GM13976 (cell line): ENCODE results near the gene CRYGN.

Experiments
- DNase-seq: peaks from one replicate; pipeline ENCODE4 v3.0.0; 2012; ENCODE audit warnings: low spot score
- in situ Hi-C: fragments of 300-500 bp; cut with MboI; formaldehyde crosslinking; loops from one replicate; pipeline ENCODE4 v1.12.0; 2022; ENCODE audit warnings: low sequenced_read_pairs, mixed read lengths, inconsistent platforms; ENCODE audit not compliant: unreplicated experiment
- TF ChIP-seq, protein P1 (sequence below): IDR thresholded peaks from 2 replicates; pipeline ENCODE4 v1.5.1; 2012; ENCODE audit warnings: borderline replicate concordance, mild to moderate bottlenecking; ENCODE audit not compliant: insufficient read depth; ENCODE audit errors: extremely low read depth, missing control alignments, control extremely low read depth

The CRYGN gene

DNA sequence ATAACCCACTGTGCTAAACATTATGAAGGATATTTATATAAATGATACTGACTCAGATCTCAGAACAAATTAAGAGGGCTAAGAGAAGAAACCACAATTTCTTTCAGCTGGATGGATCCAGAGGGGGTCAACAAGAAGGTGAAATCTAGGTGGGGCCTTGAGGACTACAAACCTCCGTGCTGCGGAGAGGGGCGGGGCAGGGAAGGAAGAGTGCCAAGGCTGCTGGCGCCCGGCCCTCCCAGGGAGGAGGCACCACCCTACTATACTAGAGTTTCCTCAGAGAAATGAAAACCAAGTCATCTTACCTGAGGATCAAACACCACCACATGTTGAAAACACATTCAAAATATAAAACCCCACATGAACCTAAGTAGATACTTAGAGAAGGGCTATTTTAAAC is 29.3 kb upstream of the CRYGN start:
- TF ChIP-seq, protein P1, sequence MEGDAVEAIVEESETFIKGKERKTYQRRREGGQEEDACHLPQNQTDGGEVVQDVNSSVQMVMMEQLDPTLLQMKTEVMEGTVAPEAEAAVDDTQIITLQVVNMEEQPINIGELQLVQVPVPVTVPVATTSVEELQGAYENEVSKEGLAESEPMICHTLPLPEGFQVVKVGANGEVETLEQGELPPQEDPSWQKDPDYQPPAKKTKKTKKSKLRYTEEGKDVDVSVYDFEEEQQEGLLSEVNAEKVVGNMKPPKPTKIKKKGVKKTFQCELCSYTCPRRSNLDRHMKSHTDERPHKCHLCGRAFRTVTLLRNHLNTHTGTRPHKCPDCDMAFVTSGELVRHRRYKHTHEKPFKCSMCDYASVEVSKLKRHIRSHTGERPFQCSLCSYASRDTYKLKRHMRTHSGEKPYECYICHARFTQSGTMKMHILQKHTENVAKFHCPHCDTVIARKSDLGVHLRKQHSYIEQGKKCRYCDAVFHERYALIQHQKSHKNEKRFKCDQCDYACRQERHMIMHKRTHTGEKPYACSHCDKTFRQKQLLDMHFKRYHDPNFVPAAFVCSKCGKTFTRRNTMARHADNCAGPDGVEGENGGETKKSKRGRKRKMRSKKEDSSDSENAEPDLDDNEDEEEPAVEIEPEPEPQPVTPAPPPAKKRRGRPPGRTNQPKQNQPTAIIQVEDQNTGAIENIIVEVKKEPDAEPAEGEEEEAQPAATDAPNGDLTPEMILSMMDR, result no peak
- no peak for DNase-seq
- in situ Hi-C loops, result no loop called here

DNA sequence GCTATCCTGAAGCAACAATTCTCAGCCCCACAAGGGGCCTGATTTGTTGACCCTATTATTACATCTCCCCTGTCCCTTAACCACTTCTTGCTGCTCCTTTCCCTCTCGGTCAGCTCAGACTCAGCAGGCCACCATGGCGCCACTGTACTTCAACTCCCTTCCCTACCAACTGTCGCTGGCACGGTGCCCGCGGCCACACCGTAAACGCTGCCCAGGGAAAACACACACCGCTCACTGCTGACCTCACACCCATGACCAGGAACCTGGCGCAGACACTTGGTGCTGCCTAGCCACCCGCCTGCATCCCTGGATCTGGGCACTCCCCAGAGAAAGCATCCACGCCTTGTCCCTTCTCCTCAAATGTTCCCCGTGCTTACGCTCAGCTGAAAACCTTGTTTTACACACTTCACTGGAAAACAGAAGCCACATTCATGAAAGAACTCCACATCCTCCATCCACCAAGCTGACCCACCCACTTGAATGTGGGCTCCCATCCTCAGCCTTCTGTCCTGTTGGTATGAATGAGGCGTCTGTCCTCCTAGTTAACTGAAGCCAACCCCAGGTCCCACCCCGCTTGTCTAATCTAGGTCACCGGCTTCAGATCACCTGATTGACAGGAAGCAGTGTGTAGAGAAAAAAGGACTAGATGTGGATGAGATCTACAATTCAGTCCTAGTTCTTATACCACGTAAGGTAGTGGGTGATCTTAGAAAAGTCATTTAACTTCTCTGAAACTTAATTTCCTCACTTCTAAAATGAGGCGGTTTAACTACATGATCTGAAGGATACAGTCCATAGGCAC is 28.5 kb upstream of the CRYGN start:
- TF ChIP-seq, protein P1, result no peak
- in situ Hi-C loops, result no loop called here
- no peak for DNase-seq

DNA sequence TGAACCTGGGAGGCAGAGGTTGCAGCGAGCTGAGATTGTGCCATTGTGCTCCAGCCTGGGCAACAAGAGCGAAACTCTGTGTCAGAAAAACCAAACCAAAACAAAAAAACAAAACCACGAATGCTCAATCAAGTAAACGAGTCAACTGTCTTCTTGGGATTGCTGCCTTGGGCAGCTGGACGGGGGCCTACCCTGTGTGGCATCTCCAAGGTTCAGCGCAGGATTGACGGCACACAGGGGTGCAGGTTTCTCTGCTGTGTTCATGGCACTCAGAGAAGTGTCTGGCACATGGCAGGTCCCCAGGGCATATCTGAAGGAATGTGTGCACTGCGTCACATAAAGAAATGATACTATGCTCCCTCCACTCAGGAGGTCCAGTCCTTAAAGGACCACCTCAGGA is 25.2 kb upstream of the CRYGN start:
- no peak for DNase-seq
- in situ Hi-C loops, result no loop called here
- TF ChIP-seq, protein P1, result no peak

GRCh38 chr7:151462306-151462779 is 22.4 kb upstream of the CRYGN start:
- in situ Hi-C loops, result no loop called here
- no peak for DNase-seq
- TF ChIP-seq, protein P1, result no peak

GRCh38 chr7:151461942-151462230 is 21.9 kb upstream of the CRYGN start:
- no peak for DNase-seq
- TF ChIP-seq, protein P1, result no peak
- in situ Hi-C loops, result no loop called here

GRCh38 chr7:151461096-151461941 is 21.4 kb upstream of the CRYGN start:
- TF ChIP-seq, protein P1, result no peak
- in situ Hi-C loops, result no loop called here
- no peak for DNase-seq
